ENCODE results near the gene OPRD1. TPM values are rescaled to one million over a fixed set of nuclear protein-coding genes. Genes with fewer than 3 reads are reported as not detected.
A peak's percentile ranks its signal among the peaks of the same experiment; 100 is the strongest.

OPRD1 gene
- polyA plus RNA-seq, 1 of the 3 experiments (the other 2 are of a cell fraction) = 0.07 TPM

GRCh38 chr1:28830814-28831213, 18.8 kb downstream of the OPRD1 start (continued):
- TF ChIP-seq POLR2AphosphoS5 (IDR thresholded peaks at IDR 0.05; ENCODE audit: low read depth, low read length) = peak; percentile 73
- no peak for TF ChIP-seq TEAD4 (IDR thresholded peaks at IDR 0.05; ENCODE audit: borderline replicate concordance, insufficient read depth)
- TF ChIP-seq USF1 (IDR thresholded peaks at IDR 0.05; ENCODE audit: borderline replicate concordance, low read depth) = no peak
- TF ChIP-seq SMC3 (IDR thresholded peaks at IDR 0.05; ENCODE audit: low read depth, low read length) = no peak
- no peak for TF ChIP-seq JUND (IDR thresholded peaks at IDR 0.05)

GRCh38 chr1:28832966-28833365, 21.0 kb downstream of the OPRD1 start:
- Histone ChIP-seq H3K4me1 (ENCODE audit: control insufficient read depth in 1 of 2, insufficient read depth in 2 of 2, low read depth in 1 of 2, low read length in 1 of 2) (peaks cover 0 to 50% of the 10 kb centered on the region in 2 experiments; a peak in 1 of 4 replicates), H4K20me1 (ENCODE audit: insufficient read depth) (no peaks in the 10 kb centered on the region), H3K9ac (no peak overlapping the region), H3F3A (replicated peaks; ENCODE audit: insufficient read depth) (no peaks in the 10 kb centered on the region), H3K79me2 (ENCODE audit: insufficient read depth) (no peaks in the 10 kb centered on the region), H3K9me3 (no peaks in the 10 kb centered on the region), H3K4me2 (no peak overlapping the region), H3K27me3 (ENCODE audit: insufficient read depth) (no peaks in the 10 kb centered on the region), H3K36me3 (replicated peaks in 1 of 2; ENCODE audit: control insufficient read depth in 1 of 2, insufficient read depth in 2 of 2, low read length in 1 of 2) (no peaks in the 10 kb centered on the region), H3K27ac (ENCODE audit: low read depth in 2 of 2, low read length in 1 of 2) (no peak overlapping the region), H2AFZ (ENCODE audit: low read depth) (no peak overlapping the region), H3K9me2 (no peaks in the 10 kb centered on the region), H3K4me3 (ENCODE audit: low read depth in 2 of 2, low read length in 1 of 2) (no peak overlapping the region)
- CTCF ChIA-PET = interaction anchor here (0.9 to 3.6 kb wide), 3 partner anchors 45 to 49 kb away, joined by 3 to 26 read pairs (median 4); no protein-coding TSS in a partner anchor
- no peak for DNase-seq
- TF ChIP-seq TCF12 (IDR thresholded peaks at IDR 0.05) (no peak), RXRA (IDR thresholded peaks at IDR 0.05; ENCODE audit: borderline replicate concordance, low read depth) (no peak), ZBTB33 (IDR thresholded peaks at IDR 0.05; ENCODE audit: borderline replicate concordance, low read depth) (no peak), SMC3 (IDR thresholded peaks at IDR 0.05; ENCODE audit: low read depth, low read length) (no peak), SIN3A (IDR thresholded peaks at IDR 0.05; ENCODE audit: borderline replicate concordance, low read depth, low read length) (no peak), CHD2 (IDR thresholded peaks at IDR 0.05; ENCODE audit: low read length, partially characterized antibody) (no peak), RCOR1 (IDR thresholded peaks at IDR 0.05; ENCODE audit: low read length) (no peak), ELF1 (IDR thresholded peaks at IDR 0.05) (no peak), GABPA (IDR thresholded peaks at IDR 0.05; ENCODE audit: low read depth) (no peak)
- 61% methylated on average over 4 of the region's 4 CpGs for WGBS (ENCODE audit: low lambda C conversion rate)
- POLR2A ChIA-PET = interaction anchor here (0.8 kb wide), 1 partner anchor 10 kb away, joined by 3 read pairs; no protein-coding TSS in a partner anchor

- H3K27me3 ChIP-seq (ENCODE audit: insufficient read depth) = no peaks in the 10 kb centered on the region
- no peak overlapping the region for H2AFZ ChIP-seq (ENCODE audit: low read depth)
- H3K9ac ChIP-seq = no peak overlapping the region
- H3K4me1 ChIP-seq (ENCODE audit: control insufficient read depth in 1 of 2, insufficient read depth in 2 of 2, low read depth in 1 of 2, low read length in 1 of 2) = peaks cover 0 to 50% of the 10 kb centered on the region in 2 experiments; a peak in 1 of 4 replicates
- WGBS (ENCODE audit: low lambda C conversion rate) = 74% methylated on average over 7 of the region's 7 CpGs
- POLR2A ChIA-PET = interaction anchor here (0.8 kb wide), 1 partner anchor 10 kb away, joined by 3 read pairs; no protein-coding TSS in a partner anchor
- H3K9me3 ChIP-seq = no peaks in the 10 kb centered on the region
- H3K9me2 ChIP-seq = no peaks in the 10 kb centered on the region
- no peak overlapping the region for H3K4me2 ChIP-seq
- H3K36me3 ChIP-seq (replicated peaks in 1 of 2; ENCODE audit: control insufficient read depth in 1 of 2, insufficient read depth in 2 of 2, low read length in 1 of 2) = no peaks in the 10 kb centered on the region
- no peak overlapping the region for H3K4me3 ChIP-seq (ENCODE audit: low read depth in 2 of 2, low read length in 1 of 2)
- no peaks in the 10 kb centered on the region for H3K79me2 ChIP-seq (ENCODE audit: insufficient read depth)
- TF ChIP-seq FOXM1 (IDR thresholded peaks at IDR 0.05; ENCODE audit: low read depth) (no peak), POLR2AphosphoS5 (IDR thresholded peaks at IDR 0.05; ENCODE audit: low read depth, low read length) (no peak), USF2 (IDR thresholded peaks at IDR 0.05; ENCODE audit: borderline replicate concordance, low read depth, low read length) (no peak), TEAD4 (IDR thresholded peaks at IDR 0.05; ENCODE audit: borderline replicate concordance, insufficient read depth) (no peak), TCF12 (IDR thresholded peaks at IDR 0.05) (no peak), GATA2 (CRISPR knock-in tag; IDR thresholded peaks at IDR 0.05) (no peak), EP300 (IDR thresholded peaks at IDR 0.05; ENCODE audit: borderline replicate concordance in 1 of 2, low read depth in 1 of 2, low read length in 1 of 2) (no peak), SMC3 (IDR thresholded peaks at IDR 0.05; ENCODE audit: low read depth, low read length) (no peak), FOSL2 (IDR thresholded peaks at IDR 0.05; ENCODE audit: borderline replicate concordance, low read depth) (no peak), RCOR1 (IDR thresholded peaks at IDR 0.05; ENCODE audit: low read length) (no peak)
- CTCF ChIA-PET = interaction anchor here (0.9 to 3.6 kb wide), 3 partner anchors 45 to 48 kb away, joined by 3 to 26 read pairs (median 4); no protein-coding TSS in a partner anchor
- no peak overlapping the region for H3K27ac ChIP-seq (ENCODE audit: low read depth in 2 of 2, low read length in 1 of 2)
- DNase-seq = no peak
- H3F3A ChIP-seq (replicated peaks; ENCODE audit: insufficient read depth) = no peaks in the 10 kb centered on the region
- H4K20me1 ChIP-seq (ENCODE audit: insufficient read depth) = no peaks in the 10 kb centered on the region
These were observed 21.4 kb downstream of the OPRD1 start for GRCh38 chr1:28833381-28833780.
